Measurements from ENCODE around the gene GPR137C.

DNA sequence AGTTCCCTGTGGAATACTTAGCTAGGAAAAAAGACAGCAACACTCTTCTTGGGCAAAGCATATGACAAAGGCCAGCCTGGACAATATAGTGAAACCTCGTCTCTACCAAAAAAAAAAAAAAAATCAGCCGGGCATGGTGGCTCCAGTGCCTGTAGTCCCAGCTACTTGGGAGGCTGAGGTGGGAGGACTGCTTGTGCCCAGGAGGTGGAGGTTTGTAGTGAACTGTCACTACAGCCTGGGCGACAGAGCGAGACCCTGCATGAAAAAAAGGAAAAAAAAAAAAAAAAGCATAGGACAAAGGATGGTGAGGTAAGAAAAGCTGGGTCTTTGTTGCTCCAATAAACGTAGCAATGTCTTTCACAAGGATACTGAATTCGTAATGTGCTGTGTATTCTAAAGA is 1.4 kb upstream of the GPR137C start:
- TF ChIP-seq, protein P1, sequence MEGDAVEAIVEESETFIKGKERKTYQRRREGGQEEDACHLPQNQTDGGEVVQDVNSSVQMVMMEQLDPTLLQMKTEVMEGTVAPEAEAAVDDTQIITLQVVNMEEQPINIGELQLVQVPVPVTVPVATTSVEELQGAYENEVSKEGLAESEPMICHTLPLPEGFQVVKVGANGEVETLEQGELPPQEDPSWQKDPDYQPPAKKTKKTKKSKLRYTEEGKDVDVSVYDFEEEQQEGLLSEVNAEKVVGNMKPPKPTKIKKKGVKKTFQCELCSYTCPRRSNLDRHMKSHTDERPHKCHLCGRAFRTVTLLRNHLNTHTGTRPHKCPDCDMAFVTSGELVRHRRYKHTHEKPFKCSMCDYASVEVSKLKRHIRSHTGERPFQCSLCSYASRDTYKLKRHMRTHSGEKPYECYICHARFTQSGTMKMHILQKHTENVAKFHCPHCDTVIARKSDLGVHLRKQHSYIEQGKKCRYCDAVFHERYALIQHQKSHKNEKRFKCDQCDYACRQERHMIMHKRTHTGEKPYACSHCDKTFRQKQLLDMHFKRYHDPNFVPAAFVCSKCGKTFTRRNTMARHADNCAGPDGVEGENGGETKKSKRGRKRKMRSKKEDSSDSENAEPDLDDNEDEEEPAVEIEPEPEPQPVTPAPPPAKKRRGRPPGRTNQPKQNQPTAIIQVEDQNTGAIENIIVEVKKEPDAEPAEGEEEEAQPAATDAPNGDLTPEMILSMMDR (IDR thresholded peaks at IDR 0.05), result no peak
- no peak for TF ChIP-seq POLR2A (IDR thresholded peaks at IDR 0.05)

Data from right lobe of liver (tissue), 4 donors.